RWPE2 (cell line): ENCODE measurements around the gene NDEL1.

Experiments
- ATAC-seq: fragments of 200-7000 bp; cut with Tn5 transposase; 3 replicates; pipeline ENCODE4 v1.9.1; 2021; ENCODE audit warnings: low read depth
- DNase-seq: peaks from one replicate; pipeline ENCODE4 v3.0.0-alpha.2; 2020; ENCODE audit warnings: low spot score
- H3K27ac ChIP-seq: fragments of 450-650 bp; 2 replicates; pipeline ENCODE4 v1.5.1; 2017; ENCODE audit warnings: mild to moderate bottlenecking; ENCODE audit not compliant: poor library complexity, severe bottlenecking
- H3K27me3 ChIP-seq: fragments of 250-450 bp; sonication (Bioruptor Pico); 2 replicates; pipeline ENCODE4 v1.5.1; 2021; ENCODE audit warnings: mild to moderate bottlenecking, moderate library complexity; ENCODE audit not compliant: insufficient read depth, poor library complexity, severe bottlenecking
- H3K36me3 ChIP-seq: fragments of 250-450 bp; sonication (Bioruptor Pico); 2 replicates; pipeline ENCODE4 v1.5.1; 2020; ENCODE audit warnings: low read depth, mild to moderate bottlenecking, moderate library complexity
- H3K4me1 ChIP-seq: fragments of 250-450 bp; sonication (Bioruptor Pico); 2 replicates; pipeline ENCODE4 v1.5.1; 2021; ENCODE audit warnings: mild to moderate bottlenecking, moderate library complexity; ENCODE audit not compliant: insufficient read depth, poor library complexity, severe bottlenecking
- H3K4me3 ChIP-seq: fragments of 250-450 bp; sonication (Bioruptor Pico); 2 replicates; pipeline ENCODE4 v1.5.1; 2021; ENCODE audit warnings: mild to moderate bottlenecking, moderate library complexity; ENCODE audit not compliant: severe bottlenecking
- H3K9me3 ChIP-seq: fragments of 250-450 bp; sonication (Bioruptor Pico); 2 replicates; pipeline ENCODE4 v1.5.1; 2021; ENCODE audit warnings: mild to moderate bottlenecking, moderate library complexity; ENCODE audit not compliant: severe bottlenecking
- TF ChIP-seq, protein P1 (sequence below): fragments of 450-650 bp; IDR thresholded peaks from one replicate; pipeline ENCODE4 v1.5.1; 2017; ENCODE audit warnings: mild to moderate bottlenecking, moderate library complexity; ENCODE audit not compliant: poor library complexity, severe bottlenecking

Gene NDEL1

DNA sequence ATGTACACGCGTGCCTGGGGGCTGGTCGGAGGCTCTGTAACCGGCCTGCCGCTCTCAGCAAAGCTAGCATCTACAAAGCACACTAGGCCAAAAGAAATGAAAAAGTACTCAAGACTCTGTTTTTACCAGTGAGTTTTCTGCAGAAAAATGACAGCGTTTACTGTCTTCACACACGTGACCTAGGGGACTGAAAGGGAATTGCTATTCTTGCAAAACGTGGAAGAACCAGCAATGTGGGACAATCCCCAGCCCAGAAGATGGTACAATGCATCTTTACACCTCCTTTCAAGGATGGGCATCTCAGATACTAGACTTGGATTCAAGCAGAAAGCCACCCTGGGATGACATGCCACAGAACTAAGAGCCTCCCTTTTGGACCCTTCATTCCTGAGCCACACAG is 41.5 kb downstream of the NDEL1 start:
- TF ChIP-seq, protein P1, sequence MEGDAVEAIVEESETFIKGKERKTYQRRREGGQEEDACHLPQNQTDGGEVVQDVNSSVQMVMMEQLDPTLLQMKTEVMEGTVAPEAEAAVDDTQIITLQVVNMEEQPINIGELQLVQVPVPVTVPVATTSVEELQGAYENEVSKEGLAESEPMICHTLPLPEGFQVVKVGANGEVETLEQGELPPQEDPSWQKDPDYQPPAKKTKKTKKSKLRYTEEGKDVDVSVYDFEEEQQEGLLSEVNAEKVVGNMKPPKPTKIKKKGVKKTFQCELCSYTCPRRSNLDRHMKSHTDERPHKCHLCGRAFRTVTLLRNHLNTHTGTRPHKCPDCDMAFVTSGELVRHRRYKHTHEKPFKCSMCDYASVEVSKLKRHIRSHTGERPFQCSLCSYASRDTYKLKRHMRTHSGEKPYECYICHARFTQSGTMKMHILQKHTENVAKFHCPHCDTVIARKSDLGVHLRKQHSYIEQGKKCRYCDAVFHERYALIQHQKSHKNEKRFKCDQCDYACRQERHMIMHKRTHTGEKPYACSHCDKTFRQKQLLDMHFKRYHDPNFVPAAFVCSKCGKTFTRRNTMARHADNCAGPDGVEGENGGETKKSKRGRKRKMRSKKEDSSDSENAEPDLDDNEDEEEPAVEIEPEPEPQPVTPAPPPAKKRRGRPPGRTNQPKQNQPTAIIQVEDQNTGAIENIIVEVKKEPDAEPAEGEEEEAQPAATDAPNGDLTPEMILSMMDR: no peak
- no peaks in the 10 kb centered on the region for H3K9me3 ChIP-seq

DNA sequence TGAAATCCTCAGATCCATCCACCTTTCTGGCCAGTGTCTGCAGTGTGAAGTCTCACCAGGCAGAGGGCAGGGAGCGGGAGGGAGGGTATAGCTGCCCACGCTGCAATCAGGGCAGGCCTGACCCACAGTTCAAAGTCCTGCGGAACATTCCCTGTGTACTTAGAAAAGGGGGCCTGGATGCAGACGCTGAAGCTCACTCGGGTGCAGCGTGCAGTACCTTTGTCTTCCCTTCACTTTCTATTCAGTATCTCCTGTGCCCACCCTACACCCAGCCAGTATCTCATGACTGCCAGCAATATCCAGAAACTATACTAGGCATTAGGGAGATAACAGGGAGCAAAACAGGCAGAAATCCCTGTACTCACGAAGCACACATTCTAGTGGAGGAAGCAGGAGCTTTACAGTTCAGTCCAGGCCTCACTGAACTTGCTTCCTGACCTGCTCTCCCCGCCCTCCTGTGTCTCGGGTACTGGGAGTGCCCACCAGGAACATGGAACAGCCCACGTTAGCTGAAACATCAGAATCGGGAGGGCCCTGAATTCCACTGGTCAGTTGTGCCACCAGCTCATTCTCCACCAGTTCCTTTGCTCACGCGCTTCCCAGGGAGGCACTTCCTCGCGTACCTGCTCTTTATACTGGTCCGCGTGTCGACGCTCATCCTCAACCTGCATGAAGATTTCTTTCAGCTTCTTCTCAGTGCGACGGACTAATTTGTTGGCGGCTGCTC is 42.2 kb downstream of the NDEL1 start:
- H3K4me1 ChIP-seq: no peaks in the 10 kb centered on the region
- ATAC-seq (no peak), DNase-seq (no peak)
- TF ChIP-seq, protein P1: no peak
- H3K36me3 ChIP-seq: peaks cover 82% of the 10 kb centered on the region
- no peak overlapping the region for H3K4me3 ChIP-seq
- H3K27ac ChIP-seq: no peak overlapping the region
- H3K27me3 ChIP-seq: no peaks in the 10 kb centered on the region
- H3K9me3 ChIP-seq: no peaks in the 10 kb centered on the region

More for the DNA sequence above, 41.5 kb downstream of the NDEL1 start:
- Histone ChIP-seq H3K36me3 (peaks cover 75% of the 10 kb centered on the region), H3K4me3 (no peak overlapping the region), H3K4me1 (no peaks in the 10 kb centered on the region), H3K27ac (no peak overlapping the region), H3K27me3 (no peaks in the 10 kb centered on the region)
- DNase-seq (no peak), ATAC-seq (no peak)

DNA sequence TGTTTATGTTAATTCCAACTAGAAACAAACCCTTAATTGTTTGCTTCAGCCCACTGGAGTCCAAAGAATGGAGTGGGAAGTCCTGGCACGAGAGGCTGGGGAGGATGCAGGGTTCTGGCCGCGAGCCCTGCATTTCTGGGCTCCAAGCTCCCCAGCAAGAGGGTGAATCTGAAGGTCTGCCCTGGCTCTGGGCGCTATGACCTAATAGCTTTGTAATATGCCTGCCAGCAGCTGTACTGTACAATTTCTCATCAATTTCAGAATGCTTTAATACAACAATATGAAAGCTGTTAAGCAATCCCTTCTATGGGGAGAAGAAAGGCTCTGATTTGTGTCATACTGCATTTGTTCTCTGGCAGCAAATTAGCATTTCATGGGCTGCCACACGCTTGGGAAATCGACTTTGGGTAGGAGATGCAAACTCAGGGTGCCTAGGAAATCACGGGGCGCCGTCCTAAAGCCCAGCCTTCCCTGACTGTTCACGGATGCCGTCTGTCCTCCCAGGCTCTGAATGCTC is 43.8 kb downstream of the NDEL1 start:
- H3K4me3 ChIP-seq: no peak overlapping the region
- ATAC-seq (no peak), DNase-seq (no peak)
- no peaks in the 10 kb centered on the region for H3K9me3 ChIP-seq
- TF ChIP-seq, protein P1: no peak
- H3K27me3 ChIP-seq: no peaks in the 10 kb centered on the region
- no peaks in the 10 kb centered on the region for H3K4me1 ChIP-seq
- H3K27ac ChIP-seq: no peak overlapping the region
- H3K36me3 ChIP-seq: peaks cover 89% of the 10 kb centered on the region

DNA sequence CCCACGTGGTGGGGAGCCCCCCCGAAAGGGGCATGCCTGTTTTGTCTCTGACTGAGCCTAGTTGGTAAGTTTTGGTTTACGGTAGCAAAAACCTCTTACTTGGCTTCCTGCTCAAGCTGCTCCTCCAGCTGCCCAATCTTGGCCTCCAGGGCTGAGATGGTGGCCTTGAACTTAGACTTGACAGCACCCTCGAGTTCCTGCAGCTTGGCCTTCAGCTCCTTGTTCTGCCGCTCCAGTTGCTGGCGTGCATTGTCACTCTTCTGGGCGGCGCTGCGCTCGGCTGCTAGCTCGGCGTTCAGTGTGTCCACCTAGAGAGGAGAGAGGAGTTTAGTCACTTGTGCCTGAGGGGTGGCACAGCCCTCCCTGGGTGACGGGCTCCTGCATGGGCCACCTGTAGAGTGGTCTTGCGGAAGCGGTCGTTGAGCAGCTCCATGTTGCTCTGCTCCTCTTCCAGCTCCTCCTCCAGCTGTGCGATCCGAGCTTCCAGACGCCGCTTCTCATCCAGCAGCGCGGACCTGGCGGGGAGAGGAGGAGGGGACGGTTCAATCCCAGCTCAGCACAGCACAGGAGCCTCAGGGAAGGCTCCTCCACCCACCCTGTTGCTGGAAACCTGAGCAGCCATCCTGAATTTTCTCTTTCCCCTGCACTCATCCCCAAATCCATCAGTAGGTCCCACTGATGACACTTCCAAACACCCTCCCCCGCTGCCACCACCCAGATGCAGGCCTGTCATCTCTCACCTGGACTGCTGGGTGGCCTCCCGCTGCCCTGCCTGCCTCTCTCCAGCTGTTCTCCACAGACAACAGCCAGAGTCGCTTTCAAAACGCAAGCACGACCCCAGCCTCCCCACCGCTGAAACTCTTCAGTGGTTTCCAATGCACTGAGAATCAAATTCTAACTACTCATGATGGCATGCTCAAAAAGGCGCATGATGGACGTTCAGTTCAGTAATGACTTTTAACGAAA is 44.6 kb downstream of the NDEL1 start:
- H3K27me3 ChIP-seq: no peaks in the 10 kb centered on the region
- ATAC-seq (no peak), DNase-seq (no peak)
- peaks cover 89% of the 10 kb centered on the region for H3K36me3 ChIP-seq
- TF ChIP-seq, protein P1: no peak
- H3K4me3 ChIP-seq: no peak overlapping the region
- no peak overlapping the region for H3K27ac ChIP-seq
- no peaks in the 10 kb centered on the region for H3K9me3 ChIP-seq
- no peaks in the 10 kb centered on the region for H3K4me1 ChIP-seq
